GM23248 (cell line): ENCODE results near the gene FKBP8. TPM values are rescaled to one million over a fixed set of nuclear protein-coding genes. Genes with fewer than 3 reads are reported as not detected.
A peak's percentile ranks its signal among the peaks of the same experiment; 100 is the strongest.

ENCODE experiments used
- DNase-seq: peaks from one replicate; pipeline ENCODE4 v3.0.0-alpha.2; 2015
- H2AFZ ChIP-seq: fragments of 200-600 bp; sonication (generic); 2 replicates; pipeline ENCODE4 v1.6.1; 2016; ENCODE audit warnings: antibody characterized with exemption
- H3F3A ChIP-seq: fragments of 200-600 bp; sonication (generic); 2 replicates; pipeline ENCODE4 v1.6.1; 2016; ENCODE audit warnings: mild to moderate bottlenecking, antibody characterized with exemption, mixed run types; ENCODE audit not compliant: insufficient read depth
- H3K27ac ChIP-seq: fragments of 200-600 bp; sonication (generic); 2 replicates; pipeline ENCODE4 v1.5.1; 2016; ENCODE audit warnings: mild to moderate bottlenecking
- H3K27me3 ChIP-seq: fragments of 200-600 bp; sonication (generic); replicated peaks from 2 replicates; pipeline ENCODE4 v1.6.1; 2016; ENCODE audit warnings: mild to moderate bottlenecking; ENCODE audit not compliant: insufficient read depth
- H3K36me3 ChIP-seq: fragments of 200-600 bp; sonication (generic); 2 replicates; pipeline ENCODE4 v1.6.1; 2016; ENCODE audit warnings: low read depth, mild to moderate bottlenecking
- H3K4me1 ChIP-seq: fragments of 200-600 bp; sonication (generic); 2 replicates; pipeline ENCODE4 v1.6.1; 2016; ENCODE audit warnings: mild to moderate bottlenecking; ENCODE audit not compliant: insufficient read depth
- H3K4me2 ChIP-seq: fragments of 200-600 bp; sonication (generic); one replicate; pipeline ENCODE4 v1.6.1; 2016; ENCODE audit warnings: mild to moderate bottlenecking; ENCODE audit not compliant: unreplicated experiment
- H3K4me3 ChIP-seq: fragments of 200-600 bp; sonication (generic); 2 replicates; pipeline ENCODE4 v1.5.1; 2016; ENCODE audit warnings: mild to moderate bottlenecking
- H3K79me2 ChIP-seq: fragments of 200-600 bp; sonication (generic); 2 replicates; pipeline ENCODE4 v1.6.1; 2016; ENCODE audit warnings: mild to moderate bottlenecking; ENCODE audit not compliant: insufficient read depth
- H3K9ac ChIP-seq: fragments of 200-600 bp; sonication (generic); 2 replicates; pipeline ENCODE4 v1.6.1; 2016; ENCODE audit warnings: mild to moderate bottlenecking
- H3K9me2 ChIP-seq: fragments of 200-600 bp; sonication (generic); 2 replicates; pipeline ENCODE4 v1.6.1; 2016; ENCODE audit warnings: mixed run types, mild to moderate bottlenecking, moderate library complexity; ENCODE audit not compliant: insufficient read depth
- H3K9me3 ChIP-seq: fragments of 200-600 bp; sonication (generic); one replicate; pipeline ENCODE4 v1.6.1; 2017; ENCODE audit warnings: low read depth
- H4K20me1 ChIP-seq: fragments of 200-600 bp; sonication (generic); 2 replicates; pipeline ENCODE4 v1.6.0; 2016; ENCODE audit not compliant: insufficient read depth
- EZH2 ChIP-seq: fragments of 200-600 bp; sonication (generic); IDR thresholded peaks from 2 replicates; pipeline ENCODE4 v1.6.1; 2018; ENCODE audit warnings: antibody characterized with exemption, mild to moderate bottlenecking; ENCODE audit not compliant: insufficient read depth, poor library complexity, severe bottlenecking
- EZH2phosphoT487 ChIP-seq: fragments of 200-600 bp; sonication (generic); IDR thresholded peaks from 2 replicates; pipeline ENCODE4 v1.6.1; 2018; ENCODE audit warnings: antibody characterized with exemption, moderate library complexity, mild to moderate bottlenecking, low read depth; ENCODE audit not compliant: insufficient read depth
- WGBS, 2 experiments: methylation state at CpG; one replicate each; pipeline ENCODE4 v1.1.6; 2015 to 2017; ENCODE audit warnings: low lambda C conversion rate in 2 of 2, low coverage in 1 of 2; ENCODE audit errors: missing lambda C conversion rate in 2 of 2; 5-methylcytosine and 5-hydroxymethylcytosine counted together
- in situ Hi-C: fragments of 300-500 bp; cut with MboI; formaldehyde crosslinking; loops from 2 replicates; pipeline ENCODE4 v1.15.0; 2020
- polyA plus RNA-seq: library from polyadenylated mRNA; unstranded; fragments of >200 nt; fragmentation: Nextera tagmentation; extraction: Ambion mirVana; gene quantifications from 2 replicates; pipeline ENCODE4 v1.2.1, GENCODE V29; 2016
- total RNA-seq: library from RNA; depleted of rRNA; stranded (reverse); fragments of >200 nt; shearing (Covaris generic); gene quantifications from 2 replicates; pipeline ENCODE4 v1.2.3, GENCODE V29; 2014

FKBP8 gene
- total and polyA plus RNA-seq, 2 experiments from 2014 or later, result 195 to 466 TPM

DNA sequence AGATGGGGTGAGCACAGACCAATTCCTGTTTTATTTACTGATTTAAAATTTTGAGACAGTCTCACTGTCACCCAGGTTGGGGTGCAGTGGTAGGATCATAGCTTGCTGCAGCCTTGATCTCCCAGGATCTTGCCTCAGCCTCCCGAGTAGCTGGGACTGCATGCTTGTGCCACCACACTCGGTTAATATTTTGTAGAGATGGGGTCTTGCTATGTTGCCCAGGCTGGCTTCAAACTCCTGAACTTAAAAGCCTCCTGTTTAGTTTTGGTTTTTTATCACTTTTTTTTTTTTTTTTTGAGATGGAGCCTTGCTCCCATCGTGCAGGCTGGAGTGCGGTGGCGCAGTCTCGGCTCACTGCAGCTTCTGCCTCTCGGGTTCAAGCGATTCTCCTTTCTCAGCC, 33.0 kb upstream of the FKBP8 start:
- Histone ChIP-seq H3K4me2 (no peak overlapping the region), H3K4me3 (no peak overlapping the region), H3K36me3 (peaks cover 25% of the 10 kb centered on the region; the same call in 1 of the 2 replicates), H3K79me2 (peaks cover 32% of the 10 kb centered on the region), H4K20me1 (no peaks in the 10 kb centered on the region), H3K9ac (no peak overlapping the region), H3K9me2 (no peaks in the 10 kb centered on the region), H3K9me3 (no peaks in the 10 kb centered on the region), H2AFZ (no peak overlapping the region), H3F3A (peaks cover 31% of the 10 kb centered on the region; the same call in 1 of the 2 replicates), H3K4me1 (peaks cover 14% of the 10 kb centered on the region), H3K27me3 (no peaks in the 10 kb centered on the region), H3K27ac (no peak overlapping the region)
- 82 to 92% methylated on average over 7 to 8 of the region's 8 CpGs for WGBS, 2 experiments
- in situ Hi-C loops, result loop anchor here (25.0 kb wide), 1 partner anchor 114 kb away; no protein-coding TSS in a partner anchor
- no peak for DNase-seq
- TF ChIP-seq EZH2, result no peak

DNA sequence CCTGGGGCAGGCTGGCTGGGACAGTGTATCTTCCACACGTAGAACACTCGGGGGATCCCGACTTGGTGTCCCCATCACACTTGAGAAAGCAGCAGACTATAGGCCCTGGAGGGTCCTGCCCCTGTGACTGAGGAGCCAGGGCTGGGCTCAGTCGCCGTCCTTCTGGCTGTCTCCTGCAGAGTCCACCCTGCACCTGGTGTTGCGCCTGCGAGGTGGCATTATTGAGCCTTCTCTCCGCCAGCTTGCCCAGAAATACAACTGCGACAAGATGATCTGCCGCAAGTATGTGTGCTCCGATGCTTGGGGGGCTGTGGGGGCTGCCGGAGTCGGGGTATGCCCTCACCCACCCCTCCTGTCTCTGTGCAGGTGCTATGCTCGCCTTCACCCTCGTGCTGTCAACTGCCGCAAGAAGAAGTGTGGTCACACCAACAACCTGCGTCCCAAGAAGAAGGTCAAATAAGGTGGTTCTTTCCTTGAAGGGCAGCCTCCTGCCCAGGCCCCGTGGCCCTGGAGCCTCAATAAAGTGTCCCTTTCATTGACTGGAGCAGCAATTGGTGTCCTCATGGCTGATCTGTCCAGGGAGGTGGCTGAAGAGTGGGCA, 31.4 kb upstream of the FKBP8 start:
- TF ChIP-seq EZH2 (no peak), EZH2phosphoT487 (no peak)
- H3K27ac ChIP-seq, result no peak overlapping the region
- no peak overlapping the region for H3K4me2 ChIP-seq
- no peak overlapping the region for H2AFZ ChIP-seq
- no peak for DNase-seq
- H3K36me3 ChIP-seq, result peaks cover 25% of the 10 kb centered on the region; the same call in 1 of the 2 replicates
- in situ Hi-C loops, result loop anchor here (25.0 kb wide), 1 partner anchor 112 kb away; no protein-coding TSS in a partner anchor
- H4K20me1 ChIP-seq, result no peaks in the 10 kb centered on the region
- H3K9me3 ChIP-seq, result no peaks in the 10 kb centered on the region
- H3K4me1 ChIP-seq, result peaks cover 14% of the 10 kb centered on the region
- H3K9ac ChIP-seq, result no peak overlapping the region
- 86 to 88% methylated on average over 17 to 18 of the region's 18 CpGs for WGBS, 2 experiments
- H3K9me2 ChIP-seq, result no peaks in the 10 kb centered on the region
- peaks cover 36% of the 10 kb centered on the region; the same call in 1 of the 2 replicates for H3F3A ChIP-seq
- H3K27me3 ChIP-seq, result no peaks in the 10 kb centered on the region
- no peak overlapping the region for H3K4me3 ChIP-seq
- peaks cover 32% of the 10 kb centered on the region for H3K79me2 ChIP-seq

DNA sequence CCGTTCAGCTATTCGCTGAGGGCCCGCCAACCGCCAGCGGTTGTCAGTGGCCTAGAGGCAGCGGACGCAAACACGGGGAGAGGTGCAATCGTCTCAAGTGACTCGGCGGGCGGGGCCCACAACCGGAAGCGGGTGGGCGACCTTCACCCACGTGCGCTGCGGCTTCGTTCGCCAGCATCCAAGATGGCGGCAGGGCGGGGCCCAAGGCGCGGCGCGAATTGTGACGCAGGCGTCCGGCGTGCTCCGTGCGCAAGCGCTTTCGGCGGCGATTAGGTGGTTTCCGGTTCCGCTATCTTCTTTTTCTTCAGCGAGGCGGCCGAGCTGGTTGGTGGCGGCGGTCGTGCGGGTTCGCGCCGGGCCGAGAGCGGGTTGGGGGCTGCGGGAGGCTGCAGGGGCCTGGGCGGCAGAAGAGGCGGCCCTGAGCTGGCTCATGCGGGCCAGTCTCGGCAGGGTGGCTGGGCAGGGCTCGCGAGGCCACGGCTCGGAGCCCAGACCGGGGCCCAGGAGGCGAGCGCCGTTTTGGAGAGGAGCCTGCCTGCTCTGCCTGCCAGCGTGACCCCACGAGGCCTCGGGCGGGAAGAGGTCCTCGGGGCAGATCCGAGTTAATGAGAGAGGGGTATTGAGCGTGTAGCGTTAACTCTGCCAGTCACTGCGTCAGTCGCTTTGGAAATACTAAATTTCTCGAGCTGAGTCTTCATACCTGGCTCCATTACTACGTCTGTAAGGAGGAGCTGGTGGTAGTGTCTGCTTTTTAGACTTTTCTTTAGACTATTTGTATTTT, 28.4 kb upstream of the FKBP8 start, which contains the start of gene UBA52:
Gene UBA52 (plus strand): TSS at position 294 of the 781 bp plus-strand sequence. CDS start 1,444 bp downstream, outside the sequence.
- peaks cover 32% of the 10 kb centered on the region for H3K79me2 ChIP-seq
- no peak for TF ChIP-seq EZH2phosphoT487
- WGBS, 2 experiments, result 1% methylated on average over 73 to 75 of the region's 75 CpGs
- no peaks in the 10 kb centered on the region for H4K20me1 ChIP-seq
- H3K4me2 ChIP-seq, result peak within 1 kb of the TSS; percentile 100
- no peaks in the 10 kb centered on the region for H3K27me3 ChIP-seq
- H3K9ac ChIP-seq, result peak within 1 kb of the TSS; percentile 91
- peaks cover 14% of the 10 kb centered on the region for H3K4me1 ChIP-seq
- in situ Hi-C loops, result no loop called here
- DNase-seq, result peak; percentile 100
- H3K27ac ChIP-seq, result peak within 1 kb of the TSS; percentile 77
- H2AFZ ChIP-seq, result peak within 1 kb of the TSS; percentile 83
- peaks cover 19% of the 10 kb centered on the region for H3F3A ChIP-seq
- peak within 1 kb of the TSS; percentile 94 for H3K4me3 ChIP-seq
- H3K9me3 ChIP-seq, result no peaks in the 10 kb centered on the region
- no peaks in the 10 kb centered on the region for H3K9me2 ChIP-seq
- peaks cover 25% of the 10 kb centered on the region; the same call in 1 of the 2 replicates for H3K36me3 ChIP-seq

DNA sequence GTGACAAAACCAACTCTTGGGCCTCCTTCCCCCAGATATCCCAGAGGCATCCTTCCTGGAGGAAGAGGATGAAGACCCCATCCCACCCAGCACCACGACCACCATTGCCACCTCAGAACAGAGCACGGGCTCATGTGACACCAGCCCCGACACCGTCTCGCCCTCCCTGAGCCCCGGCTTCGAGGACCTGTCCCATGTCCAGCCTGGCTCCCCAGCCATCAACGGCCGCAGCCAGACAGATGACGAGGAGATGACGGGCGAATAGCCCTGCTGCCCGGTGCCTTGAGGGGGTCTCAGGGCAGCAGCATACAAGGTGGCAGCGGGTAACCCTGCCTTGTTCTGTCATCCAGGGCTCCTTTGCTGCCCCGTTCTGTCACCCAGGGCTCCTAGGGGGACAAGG, 25.0 kb upstream of the FKBP8 start:
- Histone ChIP-seq H3K27ac (no peak overlapping the region), H3F3A (peaks cover 7% of the 10 kb centered on the region), H3K9me2 (no peaks in the 10 kb centered on the region), H3K9ac (no peak overlapping the region), H4K20me1 (no peaks in the 10 kb centered on the region), H3K27me3 (no peaks in the 10 kb centered on the region), H3K4me3 (no peak overlapping the region), H3K79me2 (peaks cover 17% of the 10 kb centered on the region), H3K9me3 (no peaks in the 10 kb centered on the region), H3K36me3 (peaks cover 15% of the 10 kb centered on the region; the same call in 1 of the 2 replicates), H2AFZ (no peak overlapping the region), H3K4me2 (no peak overlapping the region), H3K4me1 (peaks cover 9% of the 10 kb centered on the region)
- TF ChIP-seq EZH2 (no peak), EZH2phosphoT487 (no peak)
- DNase-seq, result no peak
- 88 to 89% methylated on average over 15 of the region's 15 CpGs for WGBS, 2 experiments
- in situ Hi-C loops, result no loop called here
